MG63 (cell line): Measurements from ENCODE around the gene ZNF330. TPM values are rescaled to one million over a fixed set of nuclear protein-coding genes. Genes with fewer than 3 reads are reported as not detected.

Source experiments
- DNase-seq: peaks from one replicate; pipeline ENCODE4 v3.0.0-alpha.2; 2020
- H3K27me3 ChIP-seq: fragments of 250-450 bp; sonication (Bioruptor Pico); 2 replicates; pipeline ENCODE4 v1.5.1; 2020; ENCODE audit warnings: mild to moderate bottlenecking, moderate library complexity
- H3K36me3 ChIP-seq: fragments of 250-450 bp; sonication (Bioruptor Pico); 2 replicates; pipeline ENCODE4 v1.5.1; 2020; ENCODE audit warnings: mild to moderate bottlenecking, moderate library complexity
- H3K4me3 ChIP-seq: fragments of 250-450 bp; sonication (Bioruptor Pico); 2 replicates; pipeline ENCODE4 v1.5.1; 2020; ENCODE audit warnings: mild to moderate bottlenecking, moderate library complexity
- H3K9me3 ChIP-seq: fragments of 250-450 bp; sonication (Bioruptor Pico); 2 replicates; pipeline ENCODE4 v1.5.1; 2020; ENCODE audit warnings: mild to moderate bottlenecking, moderate library complexity
- total RNA-seq: library from RNA; depleted of rRNA; stranded (reverse); fragments of >200 nt; shearing (Covaris generic); gene quantifications from 2 replicates; pipeline ENCODE4 v1.2.3, GENCODE V29; 2014; ENCODE audit warnings: low replicate concordance; rRNA removed

ZNF330 gene
- total RNA-seq, 1 experiment from 2014 or later, result 18.5 TPM

GRCh38 chr4:141275834-141276233, 55.1 kb downstream of the ZNF330 start:
- Histone ChIP-seq H3K36me3 (no peaks in the 10 kb centered on the region), H3K9me3 (no peaks in the 10 kb centered on the region)
- DNase-seq, result no peak

GRCh38 chr4:141283152-141283551, 62.5 kb downstream of the ZNF330 start:
- Histone ChIP-seq H3K4me3 (no peak overlapping the region), H3K27me3 (no peaks in the 10 kb centered on the region), H3K9me3 (no peaks in the 10 kb centered on the region), H3K36me3 (no peaks in the 10 kb centered on the region)
- DNase-seq, result no peak

More at GRCh38 chr4:141275834-141276233, 55.1 kb downstream of the ZNF330 start:
- no peak overlapping the region for H3K4me3 ChIP-seq
- no peaks in the 10 kb centered on the region for H3K27me3 ChIP-seq

- no peaks in the 10 kb centered on the region for H3K36me3 ChIP-seq
- no peaks in the 10 kb centered on the region for H3K27me3 ChIP-seq
- DNase-seq, result no peak
- no peak overlapping the region for H3K4me3 ChIP-seq
- no peaks in the 10 kb centered on the region for H3K9me3 ChIP-seq
Observed at GRCh38 chr4:141283563-141283962, 62.9 kb downstream of the ZNF330 start.

Other genes starting within 250 kb of the ZNF330 start
- gene RNF150, start 87.4 kb upstream of the ZNF330 start, total RNA-seq, result 7.4 and 9.1 TPM in 2 replicates